ENCODE measurements around the gene HEG1.
A peak's percentile ranks its signal among the peaks of the same experiment; 100 is the strongest.

- TF ChIP-seq YY1 (IDR thresholded peaks at IDR 0.05; ENCODE audit: low read depth) (no peak), NFIC (IDR thresholded peaks at IDR 0.05) (no peak), EP300 (IDR thresholded peaks at IDR 0.05; ENCODE audit: borderline replicate concordance) (peak; percentile 43; the same call in 1 of the 2 replicates), RAD21 (IDR thresholded peaks at IDR 0.05; ENCODE audit: low read depth) (no peak), ZBTB7A (IDR thresholded peaks at IDR 0.05; ENCODE audit: low read depth) (no peak), CEBPB (IDR thresholded peaks at IDR 0.05) (peak; percentile 61; the same call in 1 of the 2 replicates), TCF12 (IDR thresholded peaks at IDR 0.05; ENCODE audit: low read depth) (no peak), REST (IDR thresholded peaks at IDR 0.05; ENCODE audit: low read depth) (no peak)
Observed at GRCh38 chr3:125003369-125003853, 52.4 kb downstream of the HEG1 start.
